RWPE1 (cell line): ENCODE results near the gene OGFOD2.

ENCODE experiments used
- CTCF ChIA-PET: fragments of 350-600 bp; sonication (Branson Sonifier 250); formaldehyde crosslinking; extraction: SDS; loops from one replicate; lab custom pipeline; 2021; lab: Yijun Ruan, JAX
- POLR2A ChIA-PET: fragments of 400-600 bp; formaldehyde crosslinking; extraction: SDS; loops from one replicate; lab custom pipeline; 2020; ENCODE audit warnings: antibody characterized with exemption; ENCODE audit not compliant: low non-redundant PET; lab: Yijun Ruan, JAX
- DNase-seq: peaks from one replicate; pipeline ENCODE4 v3.0.0; 2012; ENCODE audit warnings: low spot score
- H3K27ac ChIP-seq: fragments of 450-650 bp; 2 replicates; pipeline ENCODE4 v1.5.1; 2017
- TF ChIP-seq, protein P1 (sequence below): fragments of 450-650 bp; conservative IDR thresholded peaks from 2 replicates; pipeline ENCODE4 v1.5.1; 2017; ENCODE audit warnings: low read depth, mild to moderate bottlenecking

The OGFOD2 gene

DNA sequence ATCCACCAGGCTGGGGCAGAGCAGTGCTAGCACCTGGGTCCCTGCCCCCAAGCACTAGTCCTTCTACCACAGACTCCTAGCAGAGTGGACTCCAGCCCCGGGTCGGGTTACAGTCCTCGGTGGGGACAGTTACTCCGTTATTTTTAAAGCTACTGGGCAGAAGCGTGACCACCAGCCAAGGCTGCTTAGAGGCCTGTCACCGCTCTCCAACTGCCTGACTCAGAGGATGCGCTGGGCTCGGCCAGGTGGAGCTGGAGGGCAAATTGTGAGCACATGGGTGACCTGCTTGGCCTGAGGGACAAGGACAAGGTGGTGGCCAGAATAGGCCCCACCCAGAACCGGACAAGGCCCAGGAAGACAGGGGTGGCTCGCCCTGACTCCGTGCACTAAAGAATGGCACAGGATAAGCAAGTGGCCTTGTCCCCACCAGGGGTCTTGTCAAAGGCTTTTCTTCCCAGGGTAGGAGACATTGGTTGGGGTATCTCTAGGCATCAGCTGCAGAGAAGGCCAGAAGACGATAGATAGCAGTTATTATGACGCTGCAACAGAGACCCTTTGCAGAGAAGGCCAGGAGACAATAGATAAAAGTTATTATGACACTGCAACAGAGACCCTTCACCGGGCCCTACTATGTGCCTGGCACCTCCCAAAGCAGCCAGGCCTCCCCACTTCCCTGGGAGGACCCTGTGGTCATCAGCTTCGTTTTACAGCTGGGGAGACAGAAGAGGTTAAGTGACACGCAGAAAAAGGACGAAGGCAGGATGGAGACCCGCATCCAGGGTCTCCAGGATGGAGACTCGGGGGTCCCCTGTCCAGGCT lies 10.4 kb upstream of the OGFOD2 start:
- DNase-seq: no peak
- TF ChIP-seq, protein P1, sequence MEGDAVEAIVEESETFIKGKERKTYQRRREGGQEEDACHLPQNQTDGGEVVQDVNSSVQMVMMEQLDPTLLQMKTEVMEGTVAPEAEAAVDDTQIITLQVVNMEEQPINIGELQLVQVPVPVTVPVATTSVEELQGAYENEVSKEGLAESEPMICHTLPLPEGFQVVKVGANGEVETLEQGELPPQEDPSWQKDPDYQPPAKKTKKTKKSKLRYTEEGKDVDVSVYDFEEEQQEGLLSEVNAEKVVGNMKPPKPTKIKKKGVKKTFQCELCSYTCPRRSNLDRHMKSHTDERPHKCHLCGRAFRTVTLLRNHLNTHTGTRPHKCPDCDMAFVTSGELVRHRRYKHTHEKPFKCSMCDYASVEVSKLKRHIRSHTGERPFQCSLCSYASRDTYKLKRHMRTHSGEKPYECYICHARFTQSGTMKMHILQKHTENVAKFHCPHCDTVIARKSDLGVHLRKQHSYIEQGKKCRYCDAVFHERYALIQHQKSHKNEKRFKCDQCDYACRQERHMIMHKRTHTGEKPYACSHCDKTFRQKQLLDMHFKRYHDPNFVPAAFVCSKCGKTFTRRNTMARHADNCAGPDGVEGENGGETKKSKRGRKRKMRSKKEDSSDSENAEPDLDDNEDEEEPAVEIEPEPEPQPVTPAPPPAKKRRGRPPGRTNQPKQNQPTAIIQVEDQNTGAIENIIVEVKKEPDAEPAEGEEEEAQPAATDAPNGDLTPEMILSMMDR: no peak
- H3K27ac ChIP-seq: peak overlapping the region; percentile 71
- CTCF ChIA-PET: interaction anchor here (0.7 kb wide), 1 partner anchor 71 kb away, joined by 3 read pairs; no protein-coding TSS in a partner anchor
- POLR2A ChIA-PET: interaction anchor here (0.6 kb wide), 1 partner anchor 1942 kb away, joined by 4 read pairs; no protein-coding TSS in a partner anchor

DNA sequence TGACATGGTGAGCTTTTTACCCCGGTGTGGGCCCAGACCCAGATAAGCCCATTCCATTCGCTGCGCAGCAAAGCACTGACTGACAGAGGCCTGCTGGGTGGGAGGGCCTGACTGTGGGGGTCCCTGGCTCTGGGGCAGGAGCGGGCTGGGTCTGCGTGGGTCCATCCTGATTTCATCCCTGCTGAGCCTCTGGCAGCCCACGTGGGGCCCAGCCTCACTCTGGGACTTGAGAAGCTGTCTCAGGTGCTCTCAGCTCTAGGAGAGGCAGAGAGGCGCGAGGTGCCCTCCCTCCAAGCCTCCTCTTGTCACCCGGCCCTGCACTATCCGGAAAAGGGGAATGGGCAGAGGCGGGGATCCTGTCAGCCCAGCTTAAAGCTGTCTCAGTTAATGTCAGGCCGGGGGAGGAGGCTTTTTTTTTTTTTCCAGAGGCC lies 9.7 kb upstream of the OGFOD2 start:
- no peak for DNase-seq
- ChIA-PET POLR2A (interaction anchor here (0.6 kb wide), 1 partner anchor 1941 kb away, joined by 4 read pairs; no protein-coding TSS in a partner anchor), CTCF (interaction anchor here (0.7 kb wide), 1 partner anchor 72 kb away, joined by 3 read pairs; no protein-coding TSS in a partner anchor)
- TF ChIP-seq, protein P1: no peak
- H3K27ac ChIP-seq: peak overlapping the region; percentile 71

GRCh38 chr12:122965851-122966742 lies 8.9 kb upstream of the OGFOD2 start, which contains the start of gene ABCB9:
Gene ABCB9, minus strand, starts transcription at chr12:122966463. Its CDS starts 6,228 bp downstream, at chr12:122960235.
- H3K27ac ChIP-seq: peak within 1 kb of the TSS; percentile 71
- ChIA-PET CTCF (interaction anchor here (0.5 to 0.7 kb wide), 5 partner anchors 70 to 246 kb away, joined by 3 to 6 read pairs (median 3); partner anchors contain the start of genes PITPNM2 and VPS37B), POLR2A (interaction anchor here (0.6 to 0.7 kb wide), 2 partner anchors 9 to 130 kb away, joined by 3 read pairs; no protein-coding TSS in a partner anchor)
- TF ChIP-seq, protein P1: no peak
- DNase-seq: peak; percentile 98

DNA sequence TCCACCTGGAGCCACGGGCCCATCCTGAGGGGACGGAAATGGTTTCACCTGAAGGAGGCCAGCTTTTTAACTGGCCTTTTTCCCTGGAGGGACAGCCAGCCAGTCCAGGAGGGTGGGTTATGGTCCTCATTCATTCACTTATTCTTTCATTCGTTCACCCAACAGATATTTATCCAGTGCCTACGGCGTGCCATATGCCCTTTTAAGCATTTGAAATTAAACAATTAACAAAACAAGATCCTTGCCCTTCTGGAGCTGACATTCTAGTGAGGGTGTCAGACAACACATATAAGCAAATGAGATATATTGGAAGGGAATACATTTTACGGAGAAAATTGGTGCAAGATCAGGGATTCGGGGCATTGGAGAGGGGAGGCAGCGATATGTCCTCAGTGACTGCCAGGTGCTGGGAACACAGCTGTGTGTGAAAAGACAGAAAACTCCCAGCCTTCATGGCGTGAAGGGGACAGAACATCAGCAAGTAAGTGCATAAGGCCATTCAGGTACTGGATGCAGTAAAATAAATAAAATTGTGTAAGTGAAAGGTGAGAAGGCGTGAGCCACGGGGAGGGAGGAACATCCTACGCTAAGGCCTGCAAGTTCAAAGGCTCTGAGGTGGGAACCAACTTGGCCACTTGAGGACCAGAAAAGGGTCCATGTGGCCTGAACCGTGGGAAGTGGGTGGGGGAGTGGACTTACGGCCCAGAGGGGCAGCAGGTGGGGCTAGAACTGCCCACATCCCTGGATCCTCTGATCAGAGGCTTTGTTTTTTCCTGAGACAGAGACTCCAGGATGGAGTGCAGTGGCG lies 8.1 kb upstream of the OGFOD2 start:
- POLR2A ChIA-PET: interaction anchor here (0.6 kb wide), 1 partner anchor 10 kb away, joined by 3 read pairs; no protein-coding TSS in a partner anchor
- CTCF ChIA-PET: interaction anchor here (0.5 kb wide), 1 partner anchor 247 kb away, joined by 6 read pairs; no protein-coding TSS in a partner anchor
- peak overlapping the region; percentile 71 for H3K27ac ChIP-seq
- no peak for DNase-seq
- TF ChIP-seq, protein P1: no peak

DNA sequence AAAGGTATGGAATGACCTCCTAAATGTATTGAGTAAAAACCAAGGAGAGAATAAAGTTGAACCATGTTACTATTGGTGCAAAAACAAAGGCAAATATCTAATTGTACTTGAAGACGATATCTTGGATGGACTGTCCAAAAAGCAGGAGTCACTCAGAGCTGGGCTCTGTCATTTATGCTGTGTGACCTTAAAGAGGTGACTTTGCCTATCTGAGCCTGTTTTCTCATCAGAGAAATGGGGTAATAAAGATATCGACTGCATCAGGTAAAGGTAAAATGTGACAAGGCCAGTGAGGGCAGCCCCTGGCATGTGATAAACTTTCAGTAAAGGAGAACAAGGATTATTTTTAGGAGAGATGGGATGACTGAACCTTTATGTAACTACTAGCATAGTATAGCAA lies 6.9 kb upstream of the OGFOD2 start:
- CTCF ChIA-PET: no interaction called here

More for the DNA sequence above, 6.9 kb upstream of the OGFOD2 start:
- DNase-seq: no peak
- POLR2A ChIA-PET: interaction anchor here (0.6 kb wide), 1 partner anchor 264 kb away, joined by 10 read pairs; no protein-coding TSS in a partner anchor
- H3K27ac ChIP-seq: no peak overlapping the region
- TF ChIP-seq, protein P1: no peak
